Epithelial cell of esophagus (primary cell): ENCODE data around the gene ARSB.

Source experiments
- DNase-seq: peaks from one replicate; pipeline ENCODE4 v3.0.0; 2010; ENCODE audit warnings: low read depth
- H3K4me3 ChIP-seq: 2 replicates; pipeline ENCODE4 v1.5.1; 2011; ENCODE audit warnings: mild to moderate bottlenecking, low read length, control low read depth
- CTCF ChIP-seq: IDR thresholded peaks from 2 replicates; pipeline ENCODE4 v1.5.1; 2011; ENCODE audit warnings: low read depth, mild to moderate bottlenecking, low read length, control low read depth, inconsistent platforms; ENCODE audit not compliant: insufficient read depth; ENCODE audit errors: missing control alignments

Gene ARSB

GRCh38 chr5:78751872-78752271, 233.2 kb downstream of the ARSB start:
- no peak for TF ChIP-seq CTCF
- no peak overlapping the region for H3K4me3 ChIP-seq
- no peak for DNase-seq

- TF ChIP-seq CTCF = no peak
- no peak overlapping the region for H3K4me3 ChIP-seq
- DNase-seq = no peak
Observed at GRCh38 chr5:78750281-78750680, 234.8 kb downstream of the ARSB start.

GRCh38 chr5:78747705-78748359, 237.3 kb downstream of the ARSB start:
- TF ChIP-seq CTCF = no peak
- no peak overlapping the region for H3K4me3 ChIP-seq
- DNase-seq = no peak

- DNase-seq = no peak
- TF ChIP-seq CTCF = no peak
- H3K4me3 ChIP-seq = no peak overlapping the region
Observed at GRCh38 chr5:78747055-78747454, 238.1 kb downstream of the ARSB start.

GRCh38 chr5:78746021-78746770, 238.9 kb downstream of the ARSB start:
- H3K4me3 ChIP-seq = no peak overlapping the region
- DNase-seq = no peak
- TF ChIP-seq CTCF = no peak

GRCh38 chr5:78744951-78745534, 240.1 kb downstream of the ARSB start:
- DNase-seq = no peak
- no peak for TF ChIP-seq CTCF

More at GRCh38 chr5:78744951-78745534, 240.1 kb downstream of the ARSB start:
- no peak overlapping the region for H3K4me3 ChIP-seq
